Measurements from ENCODE around the gene HERPUD2. TPM values are rescaled to one million over a fixed set of nuclear protein-coding genes. Genes with fewer than 3 reads are reported as not detected.
"Not testable (repeated sequence)": the region's sequence is repeated elsewhere in the genome, so short reads cannot be mapped to it uniquely, and the experiment has no call there.

HERPUD2 gene
- total RNA-seq, 4 donors from 2014 or later = 26.1 to 35.3 (median 27.5) TPM

GRCh38 chr7:35599061-35599460, 95.9 kb downstream of the HERPUD2 start:
- 47 to 77% methylated on average over 2 of the region's 2 CpGs for WGBS, 2 donors (ENCODE audit: low coverage in 1 of 2)
- H3K4me1 ChIP-seq = no peaks in the 10 kb centered on the region
- no peaks in the 10 kb centered on the region for H3K36me3 ChIP-seq
- no peak overlapping the region for H3K4me3 ChIP-seq
- H3K27ac ChIP-seq = no peak overlapping the region
- TF ChIP-seq EP300 (IDR thresholded peaks at IDR 0.05) (no peak), CTCF (IDR thresholded peaks at IDR 0.05) (no peak), POLR2A (IDR thresholded peaks at IDR 0.05) (no peak), POLR2AphosphoS5 (IDR thresholded peaks at IDR 0.05) (no peak)
- no peaks in the 10 kb centered on the region for H3K9me3 ChIP-seq
- ATAC-seq = no peak
- H3K27me3 ChIP-seq = no peaks in the 10 kb centered on the region

GRCh38 chr7:35596061-35596460, 98.9 kb downstream of the HERPUD2 start:
- no peaks in the 10 kb centered on the region for H3K36me3 ChIP-seq
- ATAC-seq = no peak
- no peak overlapping the region for H3K4me3 ChIP-seq
- 48 to 50% methylated on average over 2 of the region's 2 CpGs for WGBS, 2 donors (ENCODE audit: low coverage in 1 of 2)
- no peaks in the 10 kb centered on the region for H3K9me3 ChIP-seq
- no peak overlapping the region for H3K27ac ChIP-seq
- H3K27me3 ChIP-seq = no peaks in the 10 kb centered on the region
- H3K4me1 ChIP-seq = no peaks in the 10 kb centered on the region
- TF ChIP-seq CTCF (IDR thresholded peaks at IDR 0.05) = no peak
- TF ChIP-seq EP300 (IDR thresholded peaks at IDR 0.05) = no peak
- no peak for TF ChIP-seq POLR2AphosphoS5 (IDR thresholded peaks at IDR 0.05)
- TF ChIP-seq POLR2A (IDR thresholded peaks at IDR 0.05) = no peak

GRCh38 chr7:35593899-35594298, 101.0 kb downstream of the HERPUD2 start:
- H3K36me3 ChIP-seq = no peaks in the 10 kb centered on the region
- no peaks in the 10 kb centered on the region for H3K9me3 ChIP-seq
- H3K4me3 ChIP-seq = no peak overlapping the region
- H3K27me3 ChIP-seq = no peaks in the 10 kb centered on the region
- TF ChIP-seq POLR2AphosphoS5 (IDR thresholded peaks at IDR 0.05) = no peak
- no peak for TF ChIP-seq CTCF (IDR thresholded peaks at IDR 0.05)
- no peak for TF ChIP-seq POLR2A (IDR thresholded peaks at IDR 0.05)
- no peak for TF ChIP-seq EP300 (IDR thresholded peaks at IDR 0.05)
- no peak for ATAC-seq
- H3K4me1 ChIP-seq = no peaks in the 10 kb centered on the region
- 56 to 67% methylated on average over 6 to 7 of the region's 8 CpGs for WGBS, 2 donors (ENCODE audit: low coverage in 1 of 2)
- no peak overlapping the region for H3K27ac ChIP-seq

GRCh38 chr7:35588647-35589046, 106.3 kb downstream of the HERPUD2 start:
- no peaks in the 10 kb centered on the region for H3K9me3 ChIP-seq
- H3K36me3 ChIP-seq = no peaks in the 10 kb centered on the region
- TF ChIP-seq CTCF (IDR thresholded peaks at IDR 0.05) (no peak), POLR2A (IDR thresholded peaks at IDR 0.05) (no peak), POLR2AphosphoS5 (IDR thresholded peaks at IDR 0.05) (no peak), EP300 (IDR thresholded peaks at IDR 0.05) (no peak)
- H3K27ac ChIP-seq = no peak overlapping the region
- no peak for ATAC-seq
- H3K27me3 ChIP-seq = no peaks in the 10 kb centered on the region
- H3K4me1 ChIP-seq = no peaks in the 10 kb centered on the region
- 88 to 94% methylated on average over 3 to 4 of the region's 4 CpGs for WGBS, 2 donors (ENCODE audit: low coverage in 1 of 2)
- H3K4me3 ChIP-seq = no peak overlapping the region

GRCh38 chr7:35584990-35585389, 109.9 kb downstream of the HERPUD2 start:
- no peak overlapping the region for H3K4me3 ChIP-seq
- ATAC-seq = no peak
- no peak overlapping the region for H3K27ac ChIP-seq
- TF ChIP-seq POLR2A (IDR thresholded peaks at IDR 0.05) (no peak), CTCF (IDR thresholded peaks at IDR 0.05) (no peak), EP300 (IDR thresholded peaks at IDR 0.05) (no peak), POLR2AphosphoS5 (IDR thresholded peaks at IDR 0.05) (no peak)
- no peaks in the 10 kb centered on the region for H3K4me1 ChIP-seq
- H3K27me3 ChIP-seq = no peaks in the 10 kb centered on the region
- H3K9me3 ChIP-seq = peaks cover 0 to 5% (median 0%) of the 10 kb centered on the region in 3 donors
- no peaks in the 10 kb centered on the region for H3K36me3 ChIP-seq
- WGBS, 2 donors (ENCODE audit: low coverage in 1 of 2) = 53 to 58% methylated on average over 2 of the region's 2 CpGs

- ATAC-seq, H3K27me3 ChIP-seq: not testable (repeated sequence)
These were observed 110.4 kb downstream of the HERPUD2 start for GRCh38 chr7:35584533-35584932.

More at GRCh38 chr7:35584533-35584932, 110.4 kb downstream of the HERPUD2 start:
- H3K36me3 ChIP-seq, H3K27ac ChIP-seq, H3K9me3 ChIP-seq, H3K4me3 ChIP-seq, H3K4me1 ChIP-seq: not testable (repeated sequence)
- WGBS, 2 donors (ENCODE audit: low coverage in 1 of 2) = 80 to 100% methylated on average over 1 to 3 of the region's 3 CpGs
